ENCODE data around the gene ENO4. TPM values are rescaled to one million over a fixed set of nuclear protein-coding genes. Genes with fewer than 3 reads are reported as not detected.

ENO4 gene
- polyA plus RNA-seq, 4 donors: 2.2 to 3.8 (median 2.8) TPM

GRCh38 chr10:116828116-116828515 lies 21.2 kb upstream of the ENO4 start:
- DNase-seq (ENCODE audit: low read depth in 4 of 4, low spot score in 2 of 4): no peak

GRCh38 chr10:116829711-116830110 lies 19.6 kb upstream of the ENO4 start:
- no peak for DNase-seq (ENCODE audit: low read depth in 4 of 4, low spot score in 2 of 4)

GRCh38 chr10:116831086-116831485 lies 18.2 kb upstream of the ENO4 start:
- no peak for DNase-seq (ENCODE audit: low read depth in 4 of 4, low spot score in 2 of 4)

DNA sequence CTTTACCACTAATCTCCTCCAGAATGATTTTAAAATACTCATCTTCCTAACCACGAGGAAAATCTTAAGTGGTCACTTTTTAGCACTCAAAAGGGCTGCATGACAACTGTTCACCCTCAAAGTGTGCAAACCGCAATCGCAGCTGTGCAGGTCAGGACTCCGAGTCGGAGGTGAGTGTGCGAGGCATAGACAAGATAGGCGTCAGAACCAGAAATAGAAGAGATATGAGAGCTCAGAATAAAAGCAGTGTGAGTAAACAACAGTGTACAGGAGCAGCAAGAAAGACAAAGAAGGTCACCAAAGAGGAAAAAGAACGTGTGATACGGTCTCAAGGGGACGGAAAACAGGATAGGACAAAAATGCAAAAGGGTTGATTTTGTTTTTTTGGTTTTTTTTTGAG lies 17.5 kb upstream of the ENO4 start:
- no peak for DNase-seq (ENCODE audit: low read depth in 4 of 4, low spot score in 2 of 4)

DNA sequence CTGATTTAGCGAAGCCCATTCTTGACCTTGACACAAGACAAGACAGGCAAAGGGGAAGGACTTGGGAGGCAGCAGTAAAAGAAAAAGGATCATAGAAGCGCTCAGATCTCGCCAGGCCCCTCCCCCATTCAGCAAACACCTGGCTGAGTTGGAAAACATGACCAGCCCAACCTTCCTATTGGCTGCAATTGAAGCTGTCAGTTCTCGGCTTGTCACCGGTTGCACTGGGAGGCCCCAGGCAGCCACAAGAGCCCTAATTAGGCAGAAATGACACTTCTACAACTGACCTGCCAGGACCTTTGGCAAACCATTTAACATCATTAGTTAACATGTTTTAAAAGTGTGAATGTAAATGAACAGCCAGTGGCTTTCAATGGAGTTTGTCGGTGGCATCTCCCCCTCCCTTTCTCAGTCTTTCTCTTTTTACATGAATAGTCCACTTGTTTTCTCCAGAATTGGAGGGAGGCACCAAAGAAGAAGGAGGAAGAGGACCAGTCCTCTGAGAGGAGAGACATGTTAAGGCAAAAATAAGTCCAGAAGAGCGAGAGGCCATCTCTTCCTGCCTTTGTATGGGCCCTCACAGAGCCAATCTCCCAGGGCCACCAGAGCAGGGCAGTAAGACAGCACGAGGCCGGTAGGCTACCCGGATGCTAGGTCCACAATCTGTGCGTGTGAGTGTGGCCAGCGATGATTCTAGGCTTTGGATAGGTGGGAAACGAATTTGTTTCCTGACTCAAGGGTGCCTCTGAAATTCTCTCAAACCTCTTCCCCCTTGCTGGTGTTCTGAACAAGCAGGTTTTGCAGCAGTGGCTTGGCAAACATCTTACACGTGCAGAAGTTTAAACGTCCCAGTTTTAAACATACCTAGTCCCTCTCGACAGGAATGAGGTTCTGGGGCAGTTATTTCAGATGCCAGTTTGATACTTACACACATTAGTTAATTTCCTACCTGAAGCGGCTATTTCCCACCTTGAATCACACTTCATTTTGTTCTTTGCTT lies 15.0 kb upstream of the ENO4 start:
- DNase-seq (ENCODE audit: low read depth in 4 of 4, low spot score in 2 of 4): no peak

- no peak for DNase-seq (ENCODE audit: low read depth in 4 of 4, low spot score in 2 of 4)
Observed at GRCh38 chr10:116835658-116836057, 13.6 kb upstream of the ENO4 start.

- no peak for DNase-seq (ENCODE audit: low read depth in 4 of 4, low spot score in 2 of 4)
Observed at GRCh38 chr10:116836083-116836482, 13.2 kb upstream of the ENO4 start.

DNA sequence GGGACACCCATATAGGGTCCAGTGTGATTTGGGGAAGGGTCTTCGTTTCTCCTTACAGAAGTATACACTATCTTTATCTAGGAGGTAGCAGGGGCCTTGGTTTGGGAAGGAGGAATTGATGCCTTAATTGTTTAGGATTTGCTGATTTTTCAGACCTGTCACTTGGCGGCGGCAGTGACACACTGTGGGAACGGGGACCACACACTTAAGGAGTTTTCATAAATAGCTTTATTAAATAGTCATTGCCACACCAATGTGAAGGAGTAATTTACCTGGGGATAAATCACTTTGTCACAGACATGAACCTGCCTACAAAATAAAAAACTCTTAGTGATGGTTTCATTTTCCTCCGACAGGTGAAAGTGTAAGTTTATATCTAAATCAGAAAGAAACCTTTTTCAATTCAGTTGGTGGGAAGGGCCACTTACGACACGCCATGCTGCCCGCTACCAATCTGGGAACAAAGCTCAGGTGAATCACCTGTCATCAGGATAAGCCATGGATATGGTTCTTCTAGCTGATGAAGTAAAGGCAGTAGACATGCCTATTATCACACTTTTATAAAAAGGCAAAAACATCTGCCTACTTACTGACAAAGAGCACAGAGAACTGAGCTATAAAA lies 12.3 kb upstream of the ENO4 start:
- DNase-seq (ENCODE audit: low read depth in 4 of 4, low spot score in 2 of 4): no peak

- DNase-seq (ENCODE audit: low read depth in 4 of 4, low spot score in 2 of 4): no peak
Observed at GRCh38 chr10:116838143-116838725, 11.1 kb upstream of the ENO4 start.

DNA sequence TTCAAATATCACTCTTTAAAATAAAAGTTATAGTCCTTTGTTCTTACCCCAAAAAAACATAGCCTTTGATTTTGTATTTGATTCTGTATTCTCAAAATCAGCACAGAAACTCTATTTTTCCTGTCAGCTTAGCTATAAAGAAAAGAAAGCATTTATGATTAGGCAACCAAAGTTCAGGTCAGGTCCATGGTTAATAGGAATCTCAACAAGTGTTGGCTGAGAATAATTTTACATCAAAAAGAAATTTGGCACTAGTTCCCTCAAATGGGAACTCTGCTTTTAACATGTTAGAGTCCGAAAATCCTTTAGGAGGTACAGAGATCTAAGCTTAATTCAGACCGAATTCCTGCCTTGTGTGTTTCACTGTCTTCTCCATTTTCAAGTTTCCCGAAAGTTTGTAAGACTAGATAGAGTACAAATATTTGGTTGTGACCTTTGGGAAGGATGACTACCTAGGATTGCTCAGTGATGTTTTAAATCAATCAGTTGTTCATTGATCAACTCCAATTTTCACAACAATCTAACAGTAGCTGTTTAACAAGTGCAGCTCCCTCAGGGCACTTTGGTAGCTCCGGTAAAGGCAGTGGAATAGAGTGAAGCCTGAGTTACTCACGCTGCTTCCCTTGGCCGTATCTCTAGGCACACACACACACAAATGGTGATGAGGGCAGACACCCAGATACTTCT lies 8.8 kb upstream of the ENO4 start:
- DNase-seq (ENCODE audit: low read depth in 4 of 4, low spot score in 2 of 4): no peak

DNA sequence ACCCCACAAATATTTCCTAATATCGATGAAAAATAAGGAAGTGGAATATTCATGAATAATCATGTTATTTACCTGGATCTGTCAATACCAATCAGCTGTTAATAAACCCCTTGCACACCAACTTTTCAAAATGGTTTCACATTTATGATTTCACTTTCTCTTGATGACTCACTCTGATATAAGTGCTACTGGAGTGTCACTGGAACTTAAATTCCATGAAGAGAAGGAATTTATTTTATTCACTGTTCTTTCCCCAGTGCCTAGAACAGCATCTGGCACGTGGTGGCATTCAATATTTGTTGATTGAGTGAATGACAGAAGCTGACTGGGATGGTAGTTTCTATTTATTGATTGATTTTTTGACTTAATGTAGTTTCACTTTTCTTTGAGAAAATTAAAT lies 3.5 kb upstream of the ENO4 start:
- no peak for DNase-seq (ENCODE audit: low read depth in 4 of 4, low spot score in 2 of 4)

DNA sequence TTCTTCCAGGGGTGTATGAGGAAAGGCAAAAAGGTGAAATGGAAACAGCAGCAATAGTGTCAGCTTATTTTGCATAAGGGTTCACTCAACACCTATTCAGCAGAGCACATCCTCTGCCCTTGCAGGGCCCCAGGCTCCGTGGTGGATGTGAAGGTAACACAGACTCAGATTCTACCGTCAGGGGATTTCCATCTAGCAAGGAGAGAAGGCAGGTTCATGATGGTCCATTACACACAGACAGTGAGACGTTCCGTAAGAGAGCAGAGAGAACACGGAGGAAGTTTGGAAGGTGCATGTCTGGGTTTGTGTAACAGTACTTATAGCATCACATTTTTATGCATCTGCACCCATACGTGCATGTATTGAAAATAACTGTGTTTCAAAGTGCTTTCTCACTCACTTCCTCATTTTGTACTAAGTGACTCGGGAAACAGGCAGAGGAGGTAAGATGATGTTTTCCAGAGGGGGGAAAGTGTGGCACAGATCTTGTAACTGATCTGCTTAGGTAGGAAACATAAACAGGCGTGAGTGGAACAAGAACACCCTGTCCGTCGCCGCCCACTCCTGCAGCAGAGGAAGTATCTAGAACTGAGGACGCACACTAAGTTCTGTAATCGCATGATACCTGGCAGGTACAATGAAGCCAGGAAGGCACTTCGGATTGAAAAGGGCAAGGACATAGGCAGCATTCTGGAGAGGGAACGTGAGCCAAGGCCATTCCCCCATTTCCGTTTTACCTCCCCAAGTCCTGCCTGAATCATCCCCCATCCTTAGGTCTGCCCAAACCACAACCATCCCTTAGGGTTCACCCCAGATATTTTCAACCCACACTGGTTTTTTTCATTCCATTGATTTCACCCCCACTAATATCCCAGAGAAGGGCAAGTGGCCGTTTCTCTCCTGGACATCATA lies 1.0 kb upstream of the ENO4 start:
- DNase-seq (ENCODE audit: low read depth in 4 of 4, low spot score in 2 of 4): peak in 1 of 4 donors; percentile 13

DNA sequence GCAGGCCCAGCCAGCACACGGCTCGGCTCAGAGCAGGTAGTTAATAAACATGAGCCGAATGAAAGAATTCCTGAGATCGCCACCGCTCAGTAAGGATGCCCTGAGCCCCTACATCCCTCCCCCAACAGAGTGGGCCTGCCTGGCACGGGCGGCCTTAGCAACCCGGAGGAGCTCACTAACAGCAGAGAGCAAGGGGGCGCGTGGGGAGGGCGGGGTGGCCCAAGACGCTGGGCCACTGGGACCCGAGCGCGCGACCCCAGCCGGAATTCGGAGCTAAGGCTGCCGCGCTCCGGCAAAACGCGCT lies 403 bp upstream of the ENO4 start:
- peak in 2 of 4 donors; percentile 15 to 19 for DNase-seq (ENCODE audit: low read depth in 4 of 4, low spot score in 2 of 4)

DNA sequence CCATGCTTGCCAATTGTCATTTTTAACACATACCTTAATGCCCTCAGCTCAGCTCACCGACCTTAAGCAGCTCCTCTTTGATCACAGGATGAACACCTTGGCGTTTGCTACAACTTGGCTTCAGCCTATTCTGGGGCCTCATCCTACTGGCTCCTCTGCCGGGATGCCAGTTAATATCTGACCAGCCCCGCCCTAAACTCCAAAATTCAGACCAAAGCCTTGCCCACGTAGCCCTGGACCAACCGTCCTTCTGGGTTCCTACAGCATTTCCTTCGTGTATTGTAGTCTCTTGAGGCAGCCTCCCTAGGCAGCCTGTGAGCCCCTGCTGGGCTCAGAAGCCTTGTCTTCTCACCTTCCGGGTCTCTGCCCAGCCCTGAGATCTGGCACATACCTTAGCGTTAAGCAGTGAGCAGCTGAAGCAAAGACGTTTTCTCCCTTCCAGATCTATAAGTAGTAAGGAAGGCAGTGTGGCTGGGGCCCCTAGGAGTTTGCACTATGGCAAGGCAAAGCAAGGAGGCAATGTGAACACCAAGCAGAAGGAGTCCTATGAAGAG lies 836 bp downstream of the ENO4 start:
- DNase-seq (ENCODE audit: low read depth in 4 of 4, low spot score in 2 of 4): no peak

DNA sequence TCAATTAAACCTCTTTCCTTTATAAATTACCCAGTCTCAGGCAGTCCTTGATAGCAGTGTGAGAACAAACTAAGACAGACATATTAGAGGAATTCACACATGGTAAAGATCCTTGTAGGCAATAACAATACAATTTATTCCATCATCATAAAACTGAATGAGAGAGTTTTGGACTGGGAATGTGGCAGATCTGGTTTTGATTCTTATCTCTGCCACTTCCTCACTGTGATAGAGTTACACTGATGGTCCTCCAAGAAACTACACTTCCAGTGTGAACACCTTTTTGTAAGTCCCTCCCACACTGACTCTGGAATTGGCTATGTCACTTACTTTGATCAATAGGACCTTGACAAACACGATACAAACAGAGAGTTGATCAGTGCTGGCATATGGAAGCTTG lies 2.9 kb downstream of the ENO4 start:
- DNase-seq (ENCODE audit: low read depth in 4 of 4, low spot score in 2 of 4): no peak

- DNase-seq (ENCODE audit: low read depth in 4 of 4, low spot score in 2 of 4): no peak
Observed at GRCh38 chr10:116853287-116853686, 4.0 kb downstream of the ENO4 start.

GRCh38 chr10:116853701-116854100 lies 4.4 kb downstream of the ENO4 start:
- no peak for DNase-seq (ENCODE audit: low read depth in 4 of 4, low spot score in 2 of 4)

DNA sequence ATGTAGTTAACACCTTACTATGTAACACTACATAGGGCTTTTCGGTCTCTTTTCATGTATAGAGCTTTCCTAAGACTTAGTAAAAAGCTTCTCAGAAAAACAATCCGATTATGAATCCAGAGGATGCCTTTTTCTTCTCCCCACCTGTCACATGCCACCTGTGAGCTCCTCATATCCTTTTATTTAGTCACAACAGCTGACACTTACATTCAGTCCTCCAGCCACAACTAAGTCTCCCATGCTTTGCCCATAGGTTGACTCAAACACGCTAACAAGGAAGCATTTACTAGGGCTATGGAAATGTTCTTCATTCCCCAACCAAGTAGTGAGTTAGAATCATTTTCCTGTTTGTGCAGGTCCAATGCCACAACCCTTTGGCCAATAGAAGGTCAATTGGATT lies 7.9 kb downstream of the ENO4 start:
- DNase-seq (ENCODE audit: low read depth in 4 of 4, low spot score in 2 of 4): no peak

GRCh38 chr10:116861796-116862195 lies 12.5 kb downstream of the ENO4 start:
- DNase-seq (ENCODE audit: low read depth in 4 of 4, low spot score in 2 of 4): no peak

DNA sequence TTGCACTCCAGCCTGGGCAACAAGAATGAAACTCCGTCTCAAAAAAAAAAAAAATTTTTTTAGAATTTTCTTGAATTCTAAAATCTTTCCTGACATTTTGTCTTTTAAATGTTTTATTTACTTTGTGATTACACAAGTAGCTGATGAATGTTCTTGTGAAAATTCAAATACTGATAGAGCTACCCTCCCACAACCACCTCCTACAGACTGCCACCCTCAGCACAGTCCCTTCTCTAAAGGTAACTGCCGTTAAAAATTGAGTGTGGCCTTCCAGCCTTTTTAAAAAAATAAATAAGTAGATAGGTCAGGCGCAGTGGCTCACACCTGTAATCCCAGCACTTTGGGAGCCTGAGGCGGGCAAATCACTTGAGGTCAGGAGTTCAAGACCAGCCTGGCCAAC lies 15.1 kb downstream of the ENO4 start:
- DNase-seq (ENCODE audit: low read depth in 4 of 4, low spot score in 2 of 4): no peak
